ENCODE measurements around the gene VAV3.

VAV3 gene

GRCh38 chr1:107935396-107936064 lies 29.4 kb downstream of the VAV3 start:
- DNase-seq (ENCODE audit: low read depth): no peak
- no peak overlapping the region for H3K4me3 ChIP-seq (ENCODE audit: low read depth, low read length)
- in situ Hi-C loops (cut with HindIII; ENCODE audit: low sequenced_read_pairs): no loop called here
- TF ChIP-seq CTCF (IDR thresholded peaks at IDR 0.05; ENCODE audit: low read depth, low read length, missing control alignments): no peak

- DNase-seq (ENCODE audit: low read depth): no peak
- no peak overlapping the region for H3K4me3 ChIP-seq (ENCODE audit: low read depth, low read length)
- in situ Hi-C loops (cut with HindIII; ENCODE audit: low sequenced_read_pairs): no loop called here
- TF ChIP-seq CTCF (IDR thresholded peaks at IDR 0.05; ENCODE audit: low read depth, low read length, missing control alignments): no peak
Observed at GRCh38 chr1:107934578-107934977, 30.4 kb downstream of the VAV3 start.

- DNase-seq (ENCODE audit: low read depth): no peak
- no peak overlapping the region for H3K4me3 ChIP-seq (ENCODE audit: low read depth, low read length)
- in situ Hi-C loops (cut with HindIII; ENCODE audit: low sequenced_read_pairs): no loop called here
- no peak for TF ChIP-seq CTCF (IDR thresholded peaks at IDR 0.05; ENCODE audit: low read depth, low read length, missing control alignments)
Observed at GRCh38 chr1:107933736-107934135, 31.2 kb downstream of the VAV3 start.

GRCh38 chr1:107930292-107930691 lies 34.7 kb downstream of the VAV3 start:
- no peak for DNase-seq (ENCODE audit: low read depth)
- in situ Hi-C loops (cut with HindIII; ENCODE audit: low sequenced_read_pairs): no loop called here
- no peak for TF ChIP-seq CTCF (IDR thresholded peaks at IDR 0.05; ENCODE audit: low read depth, low read length, missing control alignments)
- no peak overlapping the region for H3K4me3 ChIP-seq (ENCODE audit: low read depth, low read length)

- in situ Hi-C loops (cut with HindIII; ENCODE audit: low sequenced_read_pairs): no loop called here
- H3K4me3 ChIP-seq (ENCODE audit: low read depth, low read length): no peak overlapping the region
- no peak for DNase-seq (ENCODE audit: low read depth)
- no peak for TF ChIP-seq CTCF (IDR thresholded peaks at IDR 0.05; ENCODE audit: low read depth, low read length, missing control alignments)
Observed at GRCh38 chr1:107927820-107928219, 37.2 kb downstream of the VAV3 start.

- in situ Hi-C loops (cut with HindIII; ENCODE audit: low sequenced_read_pairs): no loop called here
- DNase-seq (ENCODE audit: low read depth): peak; percentile 28
- H3K4me3 ChIP-seq (ENCODE audit: low read depth, low read length): no peak overlapping the region
- no peak for TF ChIP-seq CTCF (IDR thresholded peaks at IDR 0.05; ENCODE audit: low read depth, low read length, missing control alignments)
Observed at GRCh38 chr1:107926436-107927080, 38.4 kb downstream of the VAV3 start.
